Right renal pelvis (tissue), 4 donors: ENCODE measurements around the gene WDR70. TPM values are rescaled to one million over a fixed set of nuclear protein-coding genes. Genes with fewer than 3 reads are reported as not detected.
"Not testable (repeated sequence)": the region's sequence is repeated elsewhere in the genome, so short reads cannot be mapped to it uniquely, and the experiment has no call there.

Experiments
- DNase-seq, 4 donors: peaks; one replicate each; pipeline ENCODE4 v3.0.0-alpha.2; 2013; ENCODE audit warnings: low read depth in 4 of 4, low spot score in 3 of 4, missing footprints in 1 of 4
- polyA plus RNA-seq, 4 donors: library from polyadenylated mRNA; unstranded; fragments of 120-200 nt; gene quantifications; one replicate each; pipeline ENCODE4 v1.2.1, GENCODE V29; 2013; ENCODE audit not compliant: insufficient read length in 4 of 4

The WDR70 gene
- polyA plus RNA-seq, 4 donors = 50.6 to 58.5 (median 53.9) TPM

DNA sequence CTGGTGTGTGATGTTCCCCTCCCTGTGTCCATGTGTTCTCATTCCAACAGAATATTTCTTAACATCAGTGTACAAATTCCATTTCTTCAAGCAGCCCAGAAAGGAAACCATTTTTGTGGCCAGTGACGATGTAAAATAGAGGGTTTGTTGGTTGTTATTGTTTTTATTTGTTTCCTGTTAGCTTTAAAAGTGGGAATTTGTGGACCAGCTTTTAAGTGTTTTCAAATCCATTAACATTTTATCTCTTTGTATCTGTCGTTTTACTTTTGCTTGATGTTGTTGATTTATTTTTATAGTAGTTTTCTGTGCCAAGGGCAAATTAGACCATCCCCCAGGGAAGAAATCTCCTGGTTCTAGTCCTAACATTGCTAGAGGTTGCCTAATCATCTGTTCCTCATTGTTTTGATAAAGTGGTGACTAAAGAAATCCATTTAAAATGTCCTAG lies 360.7 kb downstream of the WDR70 start:
- DNase-seq = no peak

DNA sequence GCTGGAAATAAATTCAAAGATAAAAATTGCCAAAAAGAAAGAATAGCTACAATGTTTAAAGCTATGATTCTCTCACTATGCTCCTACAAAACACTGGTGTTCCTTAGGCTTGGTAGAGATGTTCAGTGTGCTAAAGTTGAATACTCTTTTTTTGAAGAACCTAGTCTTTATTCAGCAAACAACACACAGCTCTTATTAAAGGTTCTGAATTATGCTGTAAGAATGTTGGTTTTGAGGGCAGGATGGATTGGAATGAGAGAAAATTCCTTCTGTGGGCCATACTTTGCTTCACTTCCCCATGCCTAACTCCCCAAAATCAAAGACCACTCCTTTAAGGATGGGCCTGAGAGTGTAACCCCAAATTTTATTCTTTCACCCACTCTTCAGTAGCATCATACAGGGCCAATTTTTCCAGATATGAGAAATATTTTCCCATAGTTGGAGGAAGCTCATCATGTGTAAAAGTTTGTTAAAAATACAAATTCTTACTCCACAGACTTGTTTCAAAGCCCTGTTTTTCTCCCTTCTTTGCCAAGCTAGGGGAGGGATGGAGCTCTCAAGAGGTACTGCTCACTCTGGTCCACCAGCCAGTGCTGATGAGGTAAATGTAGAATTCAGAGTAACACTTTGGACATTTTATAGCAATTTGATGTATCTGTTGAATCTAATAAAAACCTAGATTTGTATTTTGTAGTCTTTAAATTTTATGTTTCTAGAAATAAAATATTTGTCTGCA lies 361.4 kb downstream of the WDR70 start:
- DNase-seq = no peak

DNA sequence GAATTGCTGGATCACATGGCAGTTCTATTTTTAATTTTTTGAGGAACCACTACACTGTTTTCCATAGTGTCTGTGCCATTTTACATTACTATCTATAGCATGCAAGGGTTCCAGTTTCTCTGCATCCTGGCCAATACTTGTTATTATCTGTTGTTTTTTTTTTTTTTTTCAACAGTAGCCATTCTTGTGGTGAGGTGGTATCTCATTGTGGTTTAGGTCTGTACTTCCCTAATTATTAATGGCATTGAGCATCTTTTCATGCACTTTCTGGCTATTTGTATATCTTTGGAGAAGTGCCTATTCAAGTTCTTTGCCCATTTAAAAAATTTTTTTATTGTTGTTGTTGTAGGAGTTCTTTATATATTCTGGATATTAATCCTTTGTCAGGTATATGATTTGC lies 363.0 kb downstream of the WDR70 start:
- DNase-seq = no peak

DNA sequence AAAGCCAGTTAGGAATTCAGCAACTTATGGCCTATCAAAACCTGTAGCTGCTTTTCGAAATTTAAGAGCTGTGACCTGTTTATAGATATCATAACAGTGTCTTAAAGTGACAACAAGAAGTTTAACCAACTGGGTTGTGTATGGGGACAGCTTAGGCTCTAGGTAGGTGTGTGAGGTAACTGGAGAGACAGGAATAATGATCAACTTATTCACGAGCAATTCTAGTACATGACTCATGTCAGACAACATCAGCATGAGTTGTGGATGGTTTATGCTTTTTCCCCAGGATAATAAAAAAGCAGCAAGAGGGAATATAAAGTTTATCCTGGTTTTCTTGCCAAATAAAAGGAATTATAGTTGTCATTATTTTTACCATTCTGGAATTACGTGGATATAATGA lies 372.1 kb downstream of the WDR70 start:
- DNase-seq = no peak

DNA sequence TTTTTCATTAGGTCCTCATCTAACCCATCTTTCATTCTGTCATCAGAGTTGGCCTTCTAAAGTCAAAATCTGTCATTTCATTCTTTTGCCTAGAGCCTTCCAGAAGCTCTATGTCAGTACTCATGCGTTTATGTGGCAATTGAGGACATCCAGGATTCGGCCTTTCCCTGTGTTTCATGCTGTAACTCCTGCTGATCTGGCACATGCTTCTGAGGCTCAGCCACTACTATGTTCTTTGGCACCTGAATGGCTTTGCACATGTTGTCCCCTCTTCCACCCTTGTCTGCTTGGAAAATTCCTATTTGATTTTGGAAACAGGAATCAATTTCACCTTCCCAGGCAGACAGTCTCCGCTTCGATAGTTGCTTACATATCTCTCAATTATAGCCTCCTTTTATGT lies 375.9 kb downstream of the WDR70 start:
- DNase-seq = no peak

DNA sequence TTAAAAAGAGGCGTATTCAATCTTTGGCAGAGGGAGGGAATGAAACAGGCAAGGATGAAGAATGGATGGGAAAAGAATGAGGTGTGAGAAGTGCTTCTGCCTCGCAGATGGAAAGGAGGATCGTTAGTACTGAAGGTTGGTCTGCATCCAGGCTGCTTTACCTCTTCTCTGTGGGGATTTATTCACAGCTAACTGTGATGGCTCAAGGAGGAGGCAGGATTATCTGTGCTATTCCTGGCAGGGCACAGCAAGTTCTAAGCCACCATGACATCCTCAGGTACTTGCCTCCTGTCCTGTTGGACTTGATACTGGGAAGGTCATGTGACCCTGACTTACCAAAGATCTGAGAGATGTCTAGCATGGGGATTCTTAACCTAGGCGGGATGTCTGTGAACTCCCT lies 376.5 kb downstream of the WDR70 start:
- no peak for DNase-seq

DNA sequence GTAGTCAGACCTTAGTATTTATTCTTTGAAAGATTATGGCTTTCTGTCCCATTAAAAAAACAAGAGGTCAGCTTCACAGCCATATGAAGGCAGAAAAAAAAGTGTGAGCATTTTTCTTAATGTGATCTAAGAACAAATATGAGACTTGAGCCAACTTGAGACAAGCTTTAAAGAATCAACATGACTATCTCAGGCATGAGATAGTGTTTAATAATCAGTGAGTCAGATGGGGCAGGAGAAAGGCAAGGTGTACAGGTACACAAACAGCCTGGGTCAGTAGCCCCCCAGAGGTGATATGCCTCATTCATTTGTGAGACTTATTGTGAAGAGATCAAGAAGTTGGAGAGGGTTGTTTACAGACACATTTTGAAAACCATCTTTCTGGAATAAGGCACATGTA lies 377.1 kb downstream of the WDR70 start:
- DNase-seq = no peak

DNA sequence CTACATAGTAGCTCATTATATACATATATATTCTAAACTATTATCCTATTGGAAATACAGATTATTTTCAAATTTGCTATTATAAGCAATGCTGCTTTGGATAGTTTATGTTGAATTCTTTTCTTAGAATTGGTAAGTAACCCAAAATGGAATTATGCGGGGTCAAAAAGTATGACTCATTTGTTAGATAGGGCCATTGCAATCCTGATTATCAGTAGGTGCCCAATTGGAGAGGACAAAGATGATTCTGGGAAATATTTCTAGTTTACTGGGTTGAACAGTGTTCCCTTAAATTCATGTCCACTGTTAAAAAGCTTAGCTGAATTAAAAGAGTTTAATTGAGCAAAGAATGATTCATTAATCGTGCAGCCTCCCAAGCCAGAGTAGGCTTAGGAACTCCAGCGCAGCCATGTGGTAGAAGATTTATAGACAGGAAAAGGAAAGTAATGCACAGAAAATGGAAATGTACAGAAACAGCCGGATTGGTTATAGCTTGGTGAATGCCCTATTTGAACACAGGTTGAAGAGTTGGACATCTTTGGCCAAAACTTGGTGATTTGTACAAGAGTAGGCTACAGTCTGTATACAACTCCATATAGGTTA lies 379.0 kb downstream of the WDR70 start:
- DNase-seq = no peak

DNA sequence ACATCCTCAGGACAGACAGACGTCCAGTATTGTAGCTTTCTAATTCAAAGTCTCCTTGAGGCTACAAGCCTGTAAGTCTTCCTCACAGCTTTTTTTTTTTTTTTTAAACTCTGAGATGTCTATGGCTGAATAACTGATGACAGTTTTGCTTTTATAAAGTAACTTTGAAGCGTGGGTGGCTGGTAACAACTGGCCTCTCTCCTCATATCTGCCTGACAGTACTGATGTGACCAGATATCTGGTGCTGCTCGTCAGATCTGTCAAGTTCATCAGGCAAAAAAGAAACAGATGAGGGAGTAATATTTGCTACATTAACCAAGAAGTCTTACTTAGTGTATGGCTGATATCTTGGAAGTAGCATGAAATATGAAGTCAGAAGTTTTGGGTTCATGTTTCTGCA lies 388.1 kb downstream of the WDR70 start:
- no peak for DNase-seq

DNA sequence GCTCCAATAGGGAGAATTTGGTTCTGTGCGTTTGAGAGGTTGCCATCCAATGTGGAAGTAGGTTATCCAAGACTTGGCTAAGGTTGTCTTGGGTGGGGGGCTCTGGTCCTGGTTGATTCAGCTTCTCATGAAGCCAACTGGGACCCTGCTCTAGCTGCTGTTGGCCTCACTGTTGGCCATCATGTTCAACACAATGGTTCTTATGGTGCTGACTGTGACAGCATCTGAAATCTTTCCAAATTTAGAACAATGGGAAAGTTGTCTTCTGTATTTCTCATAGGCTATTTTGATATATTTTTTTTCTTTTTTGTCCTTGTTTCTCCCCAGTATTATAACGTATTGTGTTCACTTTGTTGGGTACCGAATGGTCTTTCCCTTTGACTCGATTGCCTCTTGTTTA lies 388.8 kb downstream of the WDR70 start:
- DNase-seq = no peak

DNA sequence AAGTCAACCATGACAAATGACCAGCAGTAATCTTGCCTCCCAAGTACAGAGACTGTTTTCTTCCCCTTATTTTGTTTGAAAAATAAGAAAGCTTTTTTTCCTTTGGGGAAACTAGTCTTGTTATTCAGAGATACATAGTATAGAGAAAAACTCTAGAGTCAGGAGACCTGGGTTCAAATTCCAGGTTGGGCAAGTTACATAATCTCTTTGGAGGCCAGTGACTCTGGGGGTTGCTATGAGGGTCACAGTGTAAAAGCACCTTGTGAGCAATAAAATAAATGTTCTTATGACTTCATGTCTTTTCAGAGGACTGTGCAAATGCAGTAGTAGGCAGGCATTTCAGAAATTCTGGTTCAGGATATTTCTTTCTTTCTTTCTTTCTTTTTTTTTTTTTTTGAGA lies 389.3 kb downstream of the WDR70 start:
- no peak for DNase-seq

DNA sequence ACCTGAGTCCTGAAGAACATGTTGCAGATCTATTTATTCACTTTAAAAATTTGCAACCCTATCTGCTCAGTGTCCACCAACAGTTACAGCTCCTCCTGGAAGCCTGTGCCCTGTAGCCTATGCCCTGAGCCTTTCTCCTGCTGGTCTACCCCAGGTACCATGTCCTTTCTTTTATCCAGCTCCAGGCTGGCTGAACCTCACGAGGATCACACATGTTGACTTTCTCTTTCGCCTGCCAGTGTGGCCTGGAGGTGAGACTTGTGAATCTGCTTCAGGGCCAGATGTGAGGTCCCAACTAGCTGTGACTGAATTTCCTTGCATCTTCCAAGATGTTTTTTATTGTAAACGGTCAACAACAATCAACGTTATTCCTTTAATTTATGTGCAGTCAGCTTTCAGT lies 390.0 kb downstream of the WDR70 start:
- DNase-seq = no peak

DNA sequence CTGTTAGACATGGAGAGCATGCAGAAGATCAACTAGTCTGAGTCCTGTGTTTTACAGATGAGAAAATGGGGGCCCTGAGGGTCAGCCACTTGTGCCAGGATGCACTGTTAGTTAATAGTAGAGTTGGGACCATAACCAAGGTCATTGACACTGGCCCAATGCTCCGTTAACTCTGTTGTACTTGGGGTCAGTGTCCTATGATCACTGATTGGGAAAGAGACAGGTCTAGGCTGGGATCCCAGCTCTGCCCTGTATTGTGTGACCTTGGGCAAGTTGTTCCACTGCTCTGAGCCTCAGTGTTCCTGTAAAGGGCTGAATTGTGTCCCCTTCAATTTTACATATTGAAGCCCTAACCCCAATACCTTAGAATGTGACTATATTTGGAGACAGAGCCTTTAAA lies 390.7 kb downstream of the WDR70 start:
- no peak for DNase-seq

DNA sequence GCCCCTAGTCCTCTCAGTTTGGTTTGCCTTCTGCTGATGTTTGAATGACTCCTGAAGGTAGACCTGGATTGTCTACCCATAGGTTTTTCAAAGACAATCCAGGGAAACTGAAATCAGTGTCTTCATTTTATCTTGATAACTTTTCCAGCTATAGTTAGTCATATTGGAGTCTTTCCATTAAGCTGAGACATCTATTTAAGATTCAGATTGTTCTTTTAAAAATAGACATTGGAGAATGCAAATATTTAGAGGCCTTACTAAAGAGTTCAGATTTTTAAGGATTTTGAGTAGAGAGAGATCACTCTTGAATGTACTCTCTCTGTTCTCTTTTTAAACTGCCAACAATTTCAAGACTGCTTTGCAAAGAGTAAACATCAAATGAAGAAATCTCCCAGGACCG lies 391.7 kb downstream of the WDR70 start:
- no peak for DNase-seq

DNA sequence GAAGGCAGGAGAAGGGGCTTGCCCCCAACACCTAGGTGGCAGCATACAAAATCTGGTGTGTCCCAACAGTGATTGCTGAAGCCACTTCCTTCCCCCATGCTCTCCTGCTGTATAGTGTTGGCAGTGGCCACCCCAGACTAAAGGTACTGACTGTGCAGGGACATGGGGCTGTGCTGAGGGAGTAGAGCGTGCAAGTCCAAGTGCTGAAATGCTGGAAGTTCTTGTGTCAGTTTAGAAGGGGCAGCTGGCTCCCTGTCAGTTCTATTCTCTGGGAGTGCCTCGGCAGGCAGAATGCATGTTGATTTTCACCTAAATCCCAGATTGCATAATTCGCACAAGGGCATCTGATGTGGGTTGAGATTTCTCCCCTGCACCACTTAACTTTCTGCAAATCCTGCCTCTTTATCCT lies 392.1 kb downstream of the WDR70 start:
- no peak for DNase-seq

DNA sequence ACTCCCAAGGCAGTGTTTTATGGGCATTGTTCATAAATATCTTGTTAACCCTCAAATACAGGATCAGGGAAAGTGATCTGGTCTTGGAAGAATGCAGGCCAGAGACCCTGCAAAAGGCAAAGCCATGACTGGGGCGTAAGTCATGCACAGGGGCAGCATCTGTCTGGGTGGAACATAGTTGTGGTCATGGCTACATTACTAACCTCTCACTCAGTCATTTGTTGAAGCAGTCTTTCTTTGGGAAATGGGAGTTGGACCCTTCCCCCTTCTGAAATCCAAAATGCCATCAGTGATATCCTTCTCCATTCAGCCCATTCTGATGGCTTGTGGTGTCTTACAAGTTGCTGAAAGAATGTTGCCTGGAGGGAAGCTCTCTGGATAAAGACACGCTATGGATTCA lies 392.6 kb downstream of the WDR70 start:
- DNase-seq = no peak

DNA sequence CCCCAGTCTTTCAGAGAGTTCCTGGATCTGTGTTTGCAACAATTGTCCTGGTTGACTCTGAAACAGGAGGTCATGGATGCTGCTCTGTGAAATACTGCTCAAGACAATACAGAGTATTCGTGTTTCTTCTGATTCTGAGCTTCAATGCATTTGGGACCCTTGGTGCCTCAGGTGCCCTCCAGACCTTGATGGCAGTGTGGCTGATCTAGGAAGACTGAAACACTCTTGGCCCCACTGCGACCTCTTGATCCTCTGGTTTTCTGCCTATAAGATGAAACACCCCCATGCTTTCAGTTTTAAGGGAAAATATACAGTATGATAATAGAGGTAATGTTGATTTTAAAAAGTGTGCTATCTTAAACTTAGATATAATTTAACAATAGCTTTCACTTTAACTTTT lies 393.1 kb downstream of the WDR70 start:
- DNase-seq = no peak

DNA sequence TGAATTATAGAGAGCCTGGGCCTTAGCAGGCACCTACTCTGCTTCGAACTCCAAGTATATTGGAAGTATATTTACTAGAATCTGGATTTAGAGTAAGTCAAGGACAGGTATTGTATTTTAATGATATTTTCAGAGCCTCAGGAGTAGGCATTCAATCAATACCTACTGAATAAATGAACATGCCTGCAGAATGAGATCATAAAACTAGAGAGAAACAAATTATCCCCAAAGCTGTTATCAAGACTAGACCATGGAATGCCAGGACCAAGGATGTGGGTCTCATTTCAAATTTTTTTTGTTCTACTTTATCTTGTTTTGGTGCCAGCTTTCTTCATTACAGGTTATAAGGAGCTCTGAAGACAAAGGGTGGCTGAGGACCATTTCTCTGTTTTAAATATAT lies 394.7 kb downstream of the WDR70 start:
- DNase-seq = no peak

DNA sequence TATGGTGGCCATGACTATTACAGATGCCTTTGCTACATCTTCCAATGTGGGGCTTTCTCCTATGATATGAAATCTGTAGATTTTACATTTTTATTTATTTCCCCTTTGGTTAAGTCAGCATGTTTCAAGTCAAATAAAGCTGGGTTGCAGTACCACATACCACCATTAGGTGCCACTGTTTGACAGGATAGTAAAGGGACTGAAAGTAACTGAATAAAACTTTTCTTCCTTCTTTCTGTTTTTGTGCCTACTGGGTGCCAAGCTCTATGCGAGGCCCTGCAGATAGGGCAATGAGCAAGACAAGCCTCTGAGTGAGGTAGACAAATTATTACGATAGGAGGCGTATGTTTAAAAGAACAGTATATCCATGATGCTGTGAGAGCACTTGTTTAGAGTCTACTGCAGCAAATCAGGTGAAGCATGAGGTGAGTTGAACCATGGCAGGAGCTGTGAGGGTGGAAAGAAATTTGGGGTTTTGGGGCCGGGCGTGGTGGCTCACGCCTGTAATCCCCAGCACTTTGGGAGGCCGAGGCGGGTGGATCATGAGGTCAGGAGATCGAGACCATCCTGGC lies 395.9 kb downstream of the WDR70 start:
- DNase-seq = no peak

DNA sequence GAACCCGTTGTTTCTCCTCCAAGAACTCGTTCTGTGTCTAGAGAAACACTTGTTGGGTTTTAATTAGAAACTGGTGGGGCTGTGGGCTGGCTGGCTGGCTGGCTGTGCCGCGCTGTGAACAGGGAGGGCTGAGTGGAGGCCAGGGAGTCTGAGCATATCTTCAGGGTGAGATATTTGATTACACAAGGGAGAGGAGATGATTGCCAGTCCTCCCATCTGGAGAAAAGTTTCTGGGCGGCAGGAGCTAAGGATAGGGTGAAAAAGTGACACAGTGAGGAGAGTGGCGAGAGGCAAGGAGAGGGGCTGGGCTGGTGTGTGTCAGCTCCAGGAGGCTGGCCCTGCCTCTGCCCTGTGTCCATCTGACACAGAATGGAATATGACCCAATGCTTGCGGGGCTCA lies 397.7 kb downstream of the WDR70 start:
- no peak for DNase-seq

DNA sequence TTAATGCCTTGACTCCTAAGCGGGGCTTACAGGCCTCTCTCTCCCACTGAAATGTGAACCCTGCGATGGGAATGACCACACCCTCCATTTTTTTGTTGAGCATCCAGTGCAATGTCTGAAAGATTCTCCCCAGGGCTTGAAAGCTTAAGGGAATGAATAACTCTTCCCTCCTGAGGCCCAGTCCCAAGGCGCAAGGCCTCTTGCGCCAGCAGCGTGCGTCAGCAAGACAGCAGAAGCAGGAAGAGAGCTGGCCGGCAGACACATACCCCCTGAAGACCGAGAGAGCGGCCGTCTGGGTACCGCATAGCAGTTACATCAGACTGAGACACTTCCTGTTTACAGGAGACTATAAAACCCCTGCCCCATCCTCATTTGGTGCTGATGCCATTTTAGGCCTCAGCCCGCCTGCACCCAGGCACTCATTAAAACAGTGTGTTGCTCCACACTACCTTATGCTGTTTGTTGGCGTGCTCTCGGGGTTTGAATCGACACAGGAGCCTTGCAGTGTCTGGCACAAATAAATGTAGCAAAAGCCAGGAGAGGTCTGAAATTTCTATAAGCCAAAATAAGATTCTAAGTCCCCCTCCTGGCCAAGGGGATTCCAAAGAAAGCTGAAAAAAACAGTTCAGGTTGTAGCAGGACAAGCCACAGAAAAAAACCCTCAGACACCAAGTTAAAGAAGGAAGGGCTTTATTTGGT lies 398.5 kb downstream of the WDR70 start:
- no peak for DNase-seq

DNA sequence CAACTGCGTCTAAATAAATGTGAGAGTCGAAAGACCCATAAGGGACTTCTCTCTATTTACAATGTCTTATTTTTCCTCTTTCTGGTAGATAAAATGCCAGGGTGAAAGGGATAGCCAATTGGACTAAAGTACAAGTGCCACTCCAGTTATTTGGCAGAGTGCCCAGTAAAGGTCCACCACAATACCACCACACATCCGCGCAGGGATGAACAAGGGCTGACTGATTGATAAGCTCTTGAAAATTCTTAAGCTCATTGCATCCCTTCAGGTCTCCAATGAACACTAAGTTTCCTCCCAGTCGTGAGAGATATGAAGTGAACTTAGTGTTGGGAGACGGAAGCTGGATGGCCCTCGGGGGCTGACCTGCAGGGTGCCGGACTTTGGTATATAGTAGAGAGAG lies 402.3 kb downstream of the WDR70 start:
- not testable (repeated sequence) for DNase-seq
